Heart left ventricle (tissue), 13 donors: Measurements from ENCODE around the gene SMAD9.

Experiments
- POLR2A ChIP-seq, 2 donors: fragments of 450-650 bp; IDR thresholded peaks; one replicate each; pipeline ENCODE4 v1.6.1; 2017; ENCODE audit warnings: antibody characterized with exemption in 2 of 2, mild to moderate bottlenecking in 2 of 2, moderate library complexity in 2 of 2
- TF ChIP-seq, protein P1 (sequence below), 12 donors: fragments of 200-600 bp; sonication (generic) in 4 of 12; IDR thresholded peaks; one replicate each; pipeline versions ENCODE4 v1.5.0 to v1.8.0; 2018 to 2022; ENCODE audit warnings: antibody characterized with exemption in 12 of 12, mild to moderate bottlenecking in 5 of 12
- donor health status: ischemic (EF 13 %, LVEDD 7.1; RV severe dilation, severe dysfunction).
- donor health status: DM: no; HTN: yes; CAD: no.
- donor health status: DM: no; HTN: no; CAD: no.
- donor health status: ischemic (EF 25% LVEDD 6.9; RV normal size, moderate dysfunction).
- donor health status: ischemic (EF 25% LVEDD 5.7; RV mildly dilated, moderate dysfunction).
- donor health status: ischemic (EF 35%, LVEDD 5.7; RV mildly dilated, moderate dysfunction).
- donor health status: nonischemic (EF 11% LVEDD 7.7; RV severe dilation, severe dysfunction).
- donor health status: DM: yes; HTN: yes; CAD: no.
- donor health status: PGD.
- donor health status: ischemic (EF 29% LVEDD 5.4; RV normal size, mild dysfunction).
- donor health status: nonischemic (EF 23%, LVEDD 6.1; RV moderate dilation, normal function).

DNA sequence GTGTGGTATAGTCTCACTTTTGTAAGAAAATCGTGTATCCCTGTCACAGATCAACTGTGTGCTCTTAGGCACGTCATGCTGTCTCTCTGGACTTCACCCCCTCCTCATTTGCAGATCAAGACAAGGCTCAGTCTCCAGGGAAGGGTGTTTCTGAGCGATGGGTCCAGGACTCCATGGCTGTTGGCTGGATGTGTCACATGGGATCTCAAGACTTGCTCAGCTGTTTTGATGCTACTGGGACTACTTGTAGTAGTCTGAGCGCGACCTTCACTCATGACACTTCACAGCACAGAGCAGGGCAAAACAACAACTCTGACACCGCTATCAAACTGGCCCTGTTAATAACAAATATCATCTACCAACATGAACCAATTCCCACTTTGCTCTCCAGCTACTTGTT lies 36.2 kb downstream of the SMAD9 start:
- TF ChIP-seq, protein P1, sequence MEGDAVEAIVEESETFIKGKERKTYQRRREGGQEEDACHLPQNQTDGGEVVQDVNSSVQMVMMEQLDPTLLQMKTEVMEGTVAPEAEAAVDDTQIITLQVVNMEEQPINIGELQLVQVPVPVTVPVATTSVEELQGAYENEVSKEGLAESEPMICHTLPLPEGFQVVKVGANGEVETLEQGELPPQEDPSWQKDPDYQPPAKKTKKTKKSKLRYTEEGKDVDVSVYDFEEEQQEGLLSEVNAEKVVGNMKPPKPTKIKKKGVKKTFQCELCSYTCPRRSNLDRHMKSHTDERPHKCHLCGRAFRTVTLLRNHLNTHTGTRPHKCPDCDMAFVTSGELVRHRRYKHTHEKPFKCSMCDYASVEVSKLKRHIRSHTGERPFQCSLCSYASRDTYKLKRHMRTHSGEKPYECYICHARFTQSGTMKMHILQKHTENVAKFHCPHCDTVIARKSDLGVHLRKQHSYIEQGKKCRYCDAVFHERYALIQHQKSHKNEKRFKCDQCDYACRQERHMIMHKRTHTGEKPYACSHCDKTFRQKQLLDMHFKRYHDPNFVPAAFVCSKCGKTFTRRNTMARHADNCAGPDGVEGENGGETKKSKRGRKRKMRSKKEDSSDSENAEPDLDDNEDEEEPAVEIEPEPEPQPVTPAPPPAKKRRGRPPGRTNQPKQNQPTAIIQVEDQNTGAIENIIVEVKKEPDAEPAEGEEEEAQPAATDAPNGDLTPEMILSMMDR (IDR thresholded peaks at IDR 0.05): no peak
- no peak for TF ChIP-seq POLR2A (IDR thresholded peaks at IDR 0.05)
